ENCODE data around the gene FNDC10.

GRCh38 chr1:1630965-1631781 lies 31.2 kb upstream of the FNDC10 start:
- TF ChIP-seq CTCF (IDR thresholded peaks at IDR 0.05), result no peak
- TF ChIP-seq EP300 (IDR thresholded peaks at IDR 0.05), result peak in 1 of 2 donors; percentile 19
- TF ChIP-seq POLR2A (IDR thresholded peaks at IDR 0.05), result no peak
